H9 (cell line): ENCODE measurements around the gene PRKAR2B. TPM values are rescaled to one million over a fixed set of nuclear protein-coding genes. Genes with fewer than 3 reads are reported as not detected.

Experiments used
- DNase-seq: peaks from one replicate; pipeline ENCODE4 v3.0.0-alpha.2; 2017
- H2AFZ ChIP-seq: one replicate; pipeline ENCODE4 v1.6.1; 2013; ENCODE audit warnings: mild to moderate bottlenecking, low read length, control low read depth, moderate library complexity
- H2AK5ac ChIP-seq: 2 replicates; pipeline ENCODE4 v1.6.1; 2013; ENCODE audit warnings: low read length, control low read depth, mixed read lengths; ENCODE audit not compliant: insufficient read length
- H2BK120ac ChIP-seq: one replicate; pipeline ENCODE4 v1.6.1; 2013; ENCODE audit warnings: low read depth, mild to moderate bottlenecking, low read length, control low read depth, inconsistent platforms; ENCODE audit not compliant: poor library complexity, severe bottlenecking
- H2BK12ac ChIP-seq: 2 replicates; pipeline ENCODE4 v1.6.1; 2013; ENCODE audit warnings: low read length, control low read depth, mixed read lengths, low read depth; ENCODE audit not compliant: insufficient read length
- H2BK15ac ChIP-seq: 2 replicates; pipeline ENCODE4 v1.6.1; 2013; ENCODE audit warnings: low read depth, low read length, control low read depth
- H2BK20ac ChIP-seq: one replicate; pipeline ENCODE4 v1.6.1; 2013; ENCODE audit warnings: low read depth, mild to moderate bottlenecking, low read length, control low read depth, inconsistent platforms; ENCODE audit not compliant: poor library complexity, severe bottlenecking
- H2BK5ac ChIP-seq: 2 replicates; pipeline ENCODE4 v1.6.1; 2013; ENCODE audit warnings: low read length, control low read depth, mixed read lengths; ENCODE audit not compliant: insufficient read length
- H3K14ac ChIP-seq: 2 replicates; pipeline ENCODE4 v1.6.1; 2013; ENCODE audit warnings: low read length, control low read depth; ENCODE audit not compliant: insufficient read depth
- H3K18ac ChIP-seq: 2 replicates; pipeline ENCODE4 v1.6.1; 2013; ENCODE audit warnings: low read depth, mild to moderate bottlenecking, mixed read lengths, low read length, control low read depth; ENCODE audit not compliant: insufficient read length
- H3K23ac ChIP-seq: 2 replicates; pipeline ENCODE4 v1.6.1; 2013; ENCODE audit warnings: low read length, control low read depth, mixed read lengths, low read depth; ENCODE audit not compliant: insufficient read length
- H3K23me2 ChIP-seq: 2 replicates; pipeline ENCODE4 v1.6.1; 2013; ENCODE audit warnings: low read depth, mild to moderate bottlenecking, mixed read lengths, low read length, control low read depth; ENCODE audit not compliant: insufficient read length, poor library complexity, severe bottlenecking
- H3K27ac ChIP-seq: 2 replicates; pipeline ENCODE4 v1.5.1; 2013; ENCODE audit warnings: low read length, control low read depth, mixed read lengths, low read depth; ENCODE audit not compliant: insufficient read length
- H3K27me3 ChIP-seq: 2 replicates; pipeline ENCODE4 v1.6.1; 2013; ENCODE audit warnings: low read length, control low read depth, inconsistent platforms; ENCODE audit not compliant: insufficient read depth
- H3K4ac ChIP-seq: 2 replicates; pipeline ENCODE4 v1.6.1; 2013; ENCODE audit warnings: low read depth, mild to moderate bottlenecking, control low read depth, inconsistent platforms, low read length, moderate library complexity
- H3K4me1 ChIP-seq: 2 replicates; pipeline ENCODE4 v1.6.1; 2013; ENCODE audit warnings: low read length, control low read depth, inconsistent platforms; ENCODE audit not compliant: insufficient read depth
- H3K4me2 ChIP-seq: 2 replicates; pipeline ENCODE4 v1.6.1; 2013; ENCODE audit warnings: low read length, control low read depth, mixed read lengths; ENCODE audit not compliant: insufficient read length, insufficient read depth
- H3K56ac ChIP-seq: 2 replicates; pipeline ENCODE4 v1.6.1; 2013; ENCODE audit warnings: low read depth, mild to moderate bottlenecking, mixed read lengths, low read length, control low read depth; ENCODE audit not compliant: insufficient read length
- H3K79me1 ChIP-seq: 2 replicates; pipeline ENCODE4 v1.6.1; 2013; ENCODE audit warnings: low read depth, mild to moderate bottlenecking, moderate library complexity, low read length, control low read depth, inconsistent platforms; ENCODE audit not compliant: insufficient read depth, poor library complexity, severe bottlenecking
- H3K79me2 ChIP-seq: 2 replicates; pipeline ENCODE4 v1.6.1; 2013; ENCODE audit warnings: low read length, control low read depth, inconsistent platforms; ENCODE audit not compliant: insufficient read depth
- H3K9ac ChIP-seq: 2 replicates; pipeline ENCODE4 v1.6.1; 2013; ENCODE audit warnings: low read length, control low read depth, mixed read lengths; ENCODE audit not compliant: insufficient read length; ENCODE audit errors: extremely low read depth
- H3K9me3 ChIP-seq: one replicate; pipeline ENCODE4 v1.6.1; 2013; ENCODE audit warnings: low read depth, low read length, inconsistent platforms; ENCODE audit not compliant: control insufficient read depth
- H3T11ph ChIP-seq: one replicate; pipeline ENCODE4 v1.6.1; 2013; ENCODE audit warnings: mild to moderate bottlenecking, low read length, control low read depth, inconsistent platforms
- H4K20me1 ChIP-seq: one replicate; pipeline ENCODE4 v1.6.1; 2013; ENCODE audit not compliant: control insufficient read depth, insufficient read length, insufficient read depth
- H4K5ac ChIP-seq: 2 replicates; pipeline ENCODE4 v1.6.1; 2013; ENCODE audit warnings: low read depth, mild to moderate bottlenecking, mixed read lengths, low read length, control low read depth; ENCODE audit not compliant: insufficient read length
- H4K8ac ChIP-seq: replicated peaks from 2 replicates; pipeline ENCODE4 v1.6.1; 2013; ENCODE audit warnings: low read length, control low read depth, mixed read lengths, low read depth; ENCODE audit not compliant: insufficient read length
- H4K91ac ChIP-seq: 2 replicates; pipeline ENCODE4 v1.6.1; 2013; ENCODE audit warnings: low read depth, mild to moderate bottlenecking, moderate library complexity, mixed read lengths, low read length, control low read depth; ENCODE audit not compliant: insufficient read length
- H3K27ac Mint-ChIP-seq, 3 experiments: 2 replicates in 2 of 3; 3 replicates in 1 of 3; pipeline ENCODE4 v1.8.0; 2020 to 2021; ENCODE audit warnings: mixed read lengths in 3 of 3, mild to moderate bottlenecking in 1 of 3, moderate library complexity in 1 of 3
- H3K27me3 Mint-ChIP-seq: 2 replicates; pipeline ENCODE4 v1.8.0; 2021; ENCODE audit warnings: low read depth, mild to moderate bottlenecking, moderate library complexity, mixed read lengths
- H3K36me3 Mint-ChIP-seq, 3 experiments: 2 replicates in 2 of 3; 3 replicates in 1 of 3; pipeline ENCODE4 v1.8.0; 2020 to 2021; ENCODE audit warnings: low read depth in 3 of 3, mixed read lengths in 3 of 3; ENCODE audit not compliant: insufficient read depth in 1 of 3
- H3K4me1 Mint-ChIP-seq, 2 experiments: 2 replicates each; pipeline ENCODE4 v1.8.0; 2020; ENCODE audit warnings: mixed read lengths in 2 of 2
- H3K4me3 Mint-ChIP-seq, 2 experiments: 2 replicates in 1 of 2; 3 replicates in 1 of 2; pipeline ENCODE4 v1.8.0; 2020 to 2021; ENCODE audit warnings: mild to moderate bottlenecking in 2 of 2, mixed read lengths in 2 of 2, moderate library complexity in 1 of 2
- H3K9me3 Mint-ChIP-seq, 2 experiments: 2 replicates in 1 of 2; 3 replicates in 1 of 2; pipeline ENCODE4 v1.8.0; 2020; ENCODE audit warnings: mild to moderate bottlenecking in 2 of 2, mixed read lengths in 2 of 2, moderate library complexity in 1 of 2
- WGBS: extraction: QIAGEN DNeasy Blood & Tissue Kit; methylation state at CpG from one replicate; pipeline ENCODE4 v1.1.7; 2013; ENCODE audit warnings: missing lambda C conversion rate, low lambda C conversion rate, mixed read lengths; ENCODE audit not compliant: insufficient read length; ENCODE audit errors: extremely low coverage; 5-methylcytosine and 5-hydroxymethylcytosine counted together
- total RNA-seq: library from RNA; stranded (reverse); gene quantifications from 2 replicates; pipeline ENCODE4 v1.2.1, GENCODE V29; 2021
- TF ChIP-seq, protein P1 (sequence below): fragments of 200-600 bp; sonication (generic); conservative IDR thresholded peaks from 3 replicates; pipeline ENCODE4 v1.8.0; 2021; ENCODE audit warnings: antibody characterized with exemption, mild to moderate bottlenecking

PRKAR2B gene
- total RNA-seq, 1 experiment from 2014 or later, result 16.6 TPM

DNA sequence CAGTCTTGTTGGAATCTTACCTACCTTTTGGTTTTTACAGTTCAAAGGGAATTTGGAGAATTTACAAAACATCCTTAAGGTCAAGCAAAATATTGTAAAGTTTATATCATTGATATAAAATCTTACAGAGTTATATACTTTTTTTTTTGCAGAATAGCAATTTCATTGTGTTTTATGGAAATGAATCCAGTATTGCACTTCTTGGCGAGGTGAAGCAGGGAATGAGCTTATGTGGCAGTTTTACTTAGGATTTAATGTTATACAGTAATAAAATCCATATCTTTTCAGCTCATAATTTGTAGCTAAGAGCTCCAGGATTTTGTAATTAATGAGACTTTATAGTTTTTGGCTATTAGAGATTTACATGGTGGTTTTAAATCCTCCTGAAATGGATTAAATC, 5.0 kb downstream of the PRKAR2B start:
- Mint-ChIP-seq H3K4me1 (peaks cover 27 to 47% of the 10 kb centered on the region in 2 experiments), H3K36me3 (0 out of 7 replicates have a peak, but pooled peaks cover 0 to 4% (median 0%) of the 10 kb centered on the region in 3 experiments), H3K27ac (no peak overlapping the region), H3K4me3 (no peak overlapping the region), H3K27me3 (peaks cover 13% of the 10 kb centered on the region), H3K9me3 (no peaks in the 10 kb centered on the region)
- H2BK12ac ChIP-seq, result no peak overlapping the region
- no peak overlapping the region for H3T11ph ChIP-seq
- H3K27ac ChIP-seq, result no peak overlapping the region
- peaks cover 5% of the 10 kb centered on the region; the same call in 1 of the 2 replicates for H3K4me1 ChIP-seq
- no peak overlapping the region for H3K23ac ChIP-seq
- H3K18ac ChIP-seq, result no peak overlapping the region
- H3K9me3 ChIP-seq, result no peaks in the 10 kb centered on the region
- H3K27me3 ChIP-seq, result no peaks in the 10 kb centered on the region
- no peaks in the 10 kb centered on the region; the same call in 1 of the 2 replicates for H3K79me2 ChIP-seq
- H4K20me1 ChIP-seq, result no peaks in the 10 kb centered on the region
- WGBS, result no CpG with 5 or more reads among the region's 1 CpG
- DNase-seq, result no peak
- no peak overlapping the region for H2AFZ ChIP-seq
- no peak overlapping the region for H2BK5ac ChIP-seq
- no peaks in the 10 kb centered on the region for H3K79me1 ChIP-seq
- H3K4me2 ChIP-seq, result no peak overlapping the region
- H3K23me2 ChIP-seq, result peaks cover 5% of the 10 kb centered on the region
- H3K4ac ChIP-seq, result no peak overlapping the region
- H3K56ac ChIP-seq, result no peak overlapping the region
- H2AK5ac ChIP-seq, result no peak overlapping the region
- no peak overlapping the region for H4K8ac ChIP-seq
- H2BK15ac ChIP-seq, result no peak overlapping the region
- H2BK120ac ChIP-seq, result no peak overlapping the region
- no peak overlapping the region for H3K14ac ChIP-seq
- no peak overlapping the region for H2BK20ac ChIP-seq
- H4K91ac ChIP-seq, result no peak overlapping the region
- no peak overlapping the region for H3K9ac ChIP-seq
- no peak overlapping the region for H4K5ac ChIP-seq
- TF ChIP-seq, protein P1, sequence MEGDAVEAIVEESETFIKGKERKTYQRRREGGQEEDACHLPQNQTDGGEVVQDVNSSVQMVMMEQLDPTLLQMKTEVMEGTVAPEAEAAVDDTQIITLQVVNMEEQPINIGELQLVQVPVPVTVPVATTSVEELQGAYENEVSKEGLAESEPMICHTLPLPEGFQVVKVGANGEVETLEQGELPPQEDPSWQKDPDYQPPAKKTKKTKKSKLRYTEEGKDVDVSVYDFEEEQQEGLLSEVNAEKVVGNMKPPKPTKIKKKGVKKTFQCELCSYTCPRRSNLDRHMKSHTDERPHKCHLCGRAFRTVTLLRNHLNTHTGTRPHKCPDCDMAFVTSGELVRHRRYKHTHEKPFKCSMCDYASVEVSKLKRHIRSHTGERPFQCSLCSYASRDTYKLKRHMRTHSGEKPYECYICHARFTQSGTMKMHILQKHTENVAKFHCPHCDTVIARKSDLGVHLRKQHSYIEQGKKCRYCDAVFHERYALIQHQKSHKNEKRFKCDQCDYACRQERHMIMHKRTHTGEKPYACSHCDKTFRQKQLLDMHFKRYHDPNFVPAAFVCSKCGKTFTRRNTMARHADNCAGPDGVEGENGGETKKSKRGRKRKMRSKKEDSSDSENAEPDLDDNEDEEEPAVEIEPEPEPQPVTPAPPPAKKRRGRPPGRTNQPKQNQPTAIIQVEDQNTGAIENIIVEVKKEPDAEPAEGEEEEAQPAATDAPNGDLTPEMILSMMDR, result no peak
